A549 treated with CORT108297 at 1 μM for 4 hours (cell line): ENCODE results near the gene SLC45A1. TPM values are rescaled to one million over a fixed set of nuclear protein-coding genes. Genes with fewer than 3 reads are reported as not detected.

Experiments
- total RNA-seq: library from RNA; stranded (reverse); fragments of 200-300 nt; extraction: Qiagen RNA extraction; gene quantifications from 5 replicates; pipeline ENCODE4 v1.2.3, GENCODE V29; 2022

SLC45A1 gene
- 3.2 to 6.1 TPM (median 5.1 TPM) in 5 replicates for total RNA-seq

GRCh38 chr1:8317647-8318381 is at the start of gene SLC45A1:
SLC45A1 (plus strand) TSS chr1:8318114; CDS start chr1:8324330, 6,216 bp downstream.

